Naive thymus-derived CD8-positive, alpha-beta T cell (primary cell): ENCODE measurements around the gene ENPP4. TPM values are rescaled to one million over a fixed set of nuclear protein-coding genes. Genes with fewer than 3 reads are reported as not detected.
A peak's percentile ranks its signal among the peaks of the same experiment; 100 is the strongest.
"Not testable (repeated sequence)": the region's sequence is repeated elsewhere in the genome, so short reads cannot be mapped to it uniquely, and the experiment has no call there.

Experiments used
- ATAC-seq, 2 donors: fragments of 150-1000 bp; cut with Tn5 transposase in 1 of 2; sonication (Bioruptor Pico), chemical (Tn5 transposase) in 1 of 2; 1 replicate in 1 of 2; 2 replicates in 1 of 2; pipeline ENCODE4 v1.10.0; 2021; ENCODE audit warnings: mild to moderate bottlenecking in 2 of 2, moderate library complexity in 2 of 2
- POLR2A ChIA-PET: fragments of 350-600 bp; sonication (Branson Sonifier 250); formaldehyde crosslinking; loops from one replicate; lab custom pipeline; 2021; ENCODE audit warnings: antibody characterized with exemption; lab: Charles Lee
- DNase-seq, 10 donors: peaks; one replicate each; pipeline versions ENCODE4 v3.0.0 to v3.0.0-alpha.2; 2020 to 2022
- H3K27ac Mint-ChIP-seq, 10 donors: one replicate each; pipeline ENCODE4 v1.8.0; 2020 to 2022; ENCODE audit warnings: mild to moderate bottlenecking in 10 of 10, mixed read lengths in 10 of 10, moderate library complexity in 4 of 10, inconsistent platforms in 1 of 10
- H3K27me3 Mint-ChIP-seq, 5 donors: one replicate each; pipeline ENCODE4 v1.8.0; 2021 to 2022; ENCODE audit warnings: mixed read lengths in 5 of 5
- H3K36me3 Mint-ChIP-seq, 3 donors: one replicate each; pipeline ENCODE4 v1.8.0; 2020 to 2022; ENCODE audit warnings: mixed read lengths in 3 of 3, mild to moderate bottlenecking in 2 of 3, inconsistent platforms in 1 of 3
- H3K4me1 Mint-ChIP-seq, 4 donors: one replicate each; pipeline ENCODE4 v1.8.0; 2021 to 2022; ENCODE audit warnings: mixed read lengths in 4 of 4
- H3K4me3 Mint-ChIP-seq, 10 donors: one replicate each; pipeline ENCODE4 v1.8.0; 2020 to 2022; ENCODE audit warnings: mild to moderate bottlenecking in 10 of 10, mixed read lengths in 10 of 10, moderate library complexity in 6 of 10, inconsistent platforms in 1 of 10
- H3K9me3 Mint-ChIP-seq, 9 donors: one replicate each; pipeline ENCODE4 v1.8.0; 2020 to 2022; ENCODE audit warnings: mixed read lengths in 9 of 9, mild to moderate bottlenecking in 3 of 9, inconsistent platforms in 1 of 9, moderate library complexity in 1 of 9
- polyA plus RNA-seq, 3 donors: library from polyadenylated mRNA; unstranded; fragments of 300-500 nt; fragmentation: Illumina TruSeq; gene quantifications; one replicate each; pipeline ENCODE4 v1.2.3, GENCODE V29; 2021
- total RNA-seq, 8 experiments: library from RNA in 2 of 8; stranded (reverse) in 2 of 8; gene quantifications; one replicate each; pipeline ENCODE4 v1.2.3 and lab custom pipeline; 2021 to 2026

The ENPP4 gene
- total and polyA plus RNA-seq, 5 experiments from 2014 or later, result 4.6 to 12.3 (median 7.8) TPM

GRCh38 chr6:46104209-46104608 lies 25.6 kb upstream of the ENPP4 start:
- Mint-ChIP-seq H3K36me3 (peaks cover 16 to 32% (median 24%) of the 10 kb centered on the region in 3 donors), H3K9me3 (peaks cover 0 to 25% (median 5%) of the 10 kb centered on the region in 9 donors), H3K27me3 (no peaks in the 10 kb centered on the region), H3K27ac (peak overlapping the region in 3 of 10 donors; percentile 3 to 49 (median 12)), H3K4me1 (peaks cover 2 to 23% (median 14%) of the 10 kb centered on the region in 4 donors), H3K4me3 (no peak overlapping the region)
- POLR2A ChIA-PET, result no interaction called here
- ATAC-seq (no peak), DNase-seq (no peak)

- POLR2A ChIA-PET, result no interaction called here
- no peak for DNase-seq
- H3K36me3 Mint-ChIP-seq, result peaks cover 21 to 35% (median 21%) of the 10 kb centered on the region in 3 donors
- H3K27ac Mint-ChIP-seq, result peak overlapping the region in 2 of 10 donors; percentile 21 to 69
- no peak overlapping the region for H3K4me3 Mint-ChIP-seq
- ATAC-seq, result no peak
- H3K9me3 Mint-ChIP-seq, result peaks cover 0 to 34% (median 9%) of the 10 kb centered on the region in 9 donors
- no peaks in the 10 kb centered on the region for H3K27me3 Mint-ChIP-seq
- H3K4me1 Mint-ChIP-seq, result peaks cover 2 to 23% (median 14%) of the 10 kb centered on the region in 4 donors
Measured at GRCh38 chr6:46105568-46105967, 24.2 kb upstream of the ENPP4 start.

- peaks cover 2 to 21% (median 7%) of the 10 kb centered on the region in 4 donors for H3K4me1 Mint-ChIP-seq
- H3K27me3 Mint-ChIP-seq, result no peaks in the 10 kb centered on the region
- H3K9me3 Mint-ChIP-seq, result peaks cover 3 to 37% (median 17%) of the 10 kb centered on the region in 9 donors
- no peak overlapping the region for H3K4me3 Mint-ChIP-seq
- ATAC-seq (no peak), DNase-seq (no peak)
- POLR2A ChIA-PET, result no interaction called here
- H3K36me3 Mint-ChIP-seq, result peaks cover 16 to 48% (median 33%) of the 10 kb centered on the region in 3 donors
- H3K27ac Mint-ChIP-seq, result peak overlapping the region in 1 of 10 donors; percentile 30
Measured at GRCh38 chr6:46113370-46113769, 16.4 kb upstream of the ENPP4 start.

- H3K36me3 Mint-ChIP-seq, result peaks cover 19 to 52% (median 28%) of the 10 kb centered on the region in 3 donors
Measured at GRCh38 chr6:46115634-46116033, 14.2 kb upstream of the ENPP4 start.

GRCh38 chr6:46116289-46116688 lies 13.5 kb upstream of the ENPP4 start:
- DNase-seq (no peak), ATAC-seq (no peak)
- POLR2A ChIA-PET, result interaction anchor here (2.3 kb wide), 1 partner anchor 13 kb away, joined by 9 read pairs; the partner anchor contains the start of gene ENPP4
- peaks cover 18 to 50% (median 24%) of the 10 kb centered on the region in 3 donors for H3K36me3 Mint-ChIP-seq
- no peaks in the 10 kb centered on the region for H3K27me3 Mint-ChIP-seq
- peaks cover 14 to 44% (median 27%) of the 10 kb centered on the region in 4 donors for H3K4me1 Mint-ChIP-seq
- no peak overlapping the region for H3K27ac Mint-ChIP-seq
- H3K9me3 Mint-ChIP-seq, result peaks cover 0 to 21% (median 3%) of the 10 kb centered on the region in 9 donors
- H3K4me3 Mint-ChIP-seq, result no peak overlapping the region

More at GRCh38 chr6:46115634-46116033, 14.2 kb upstream of the ENPP4 start:
- Mint-ChIP-seq H3K27me3 (no peaks in the 10 kb centered on the region), H3K27ac (no peak overlapping the region), H3K9me3 (peaks cover 0 to 25% (median 5%) of the 10 kb centered on the region in 9 donors), H3K4me1 (peaks cover 13 to 40% (median 24%) of the 10 kb centered on the region in 4 donors), H3K4me3 (no peak overlapping the region)
- POLR2A ChIA-PET, result interaction anchor here (2.3 kb wide), 1 partner anchor 14 kb away, joined by 9 read pairs; the partner anchor contains the start of gene ENPP4
- ATAC-seq, result no peak
- no peak for DNase-seq

- peak overlapping the region in 1 of 10 donors; percentile 65 for H3K27ac Mint-ChIP-seq
- H3K4me1 Mint-ChIP-seq, result peaks cover 11 to 60% (median 35%) of the 10 kb centered on the region in 4 donors
- no peaks in the 10 kb centered on the region for H3K27me3 Mint-ChIP-seq
- DNase-seq, result no peak
- peaks cover 22 to 49% (median 22%) of the 10 kb centered on the region in 3 donors for H3K36me3 Mint-ChIP-seq
- POLR2A ChIA-PET, result interaction anchor here (2.3 kb wide), 1 partner anchor 11 kb away, joined by 9 read pairs; the partner anchor contains the start of gene ENPP4
- no peak for ATAC-seq
- H3K9me3 Mint-ChIP-seq, result peaks cover 0 to 22% (median 9%) of the 10 kb centered on the region in 9 donors
- H3K4me3 Mint-ChIP-seq, result no peak overlapping the region
Measured at GRCh38 chr6:46118157-46118556, 11.6 kb upstream of the ENPP4 start.

GRCh38 chr6:46118836-46119235 lies 11.0 kb upstream of the ENPP4 start:
- POLR2A ChIA-PET, result interaction anchor here (0.9 kb wide), 1 partner anchor 9 kb away, joined by 3 read pairs; no protein-coding TSS in a partner anchor
- Mint-ChIP-seq H3K9me3 (peaks cover 0 to 22% (median 9%) of the 10 kb centered on the region in 9 donors), H3K27me3 (no peaks in the 10 kb centered on the region), H3K27ac (peak overlapping the region in 1 of 10 donors; percentile 27), H3K4me1 (peaks cover 10 to 60% (median 35%) of the 10 kb centered on the region in 4 donors), H3K36me3 (peaks cover 20 to 47% (median 21%) of the 10 kb centered on the region in 3 donors), H3K4me3 (peak overlapping the region in 4 of 10 donors; percentile 3 to 35 (median 19))
- DNase-seq, result no peak
- ATAC-seq, result no peak

GRCh38 chr6:46119679-46120078 lies 10.1 kb upstream of the ENPP4 start:
- H3K27me3 Mint-ChIP-seq, ATAC-seq: not testable (repeated sequence)
- peak in 2 of 10 donors; percentile 7 to 13 for DNase-seq
- Mint-ChIP-seq H3K4me1 (peaks cover 12 to 53% (median 35%) of the 10 kb centered on the region in 4 donors), H3K36me3 (peaks cover 20 to 46% (median 21%) of the 10 kb centered on the region in 3 donors), H3K9me3 (peaks cover 0 to 22% (median 9%) of the 10 kb centered on the region in 9 donors), H3K4me3 (peak overlapping the region in 5 of 10 donors; percentile 31 to 48 (median 38)), H3K27ac (peak overlapping the region in 1 of 10 donors; percentile 75)
- POLR2A ChIA-PET, result interaction anchor here (0.9 kb wide), 2 partner anchors 9 kb away, joined by 3 read pairs; no protein-coding TSS in a partner anchor

GRCh38 chr6:46128476-46128875 lies 1.3 kb upstream of the ENPP4 start:
- Mint-ChIP-seq H3K4me1 (peaks cover 16 to 45% (median 38%) of the 10 kb centered on the region in 4 donors), H3K4me3 (peak overlapping the region; percentile 95 to 100 (median 98)), H3K27ac (peak overlapping the region in 7 of 10 donors; percentile 56 to 98 (median 73)), H3K9me3 (no peaks in the 10 kb centered on the region), H3K27me3 (no peaks in the 10 kb centered on the region), H3K36me3 (peaks cover 0 to 1% (median 0%) of the 10 kb centered on the region in 3 donors)
- ATAC-seq (no peak), DNase-seq (no peak)
- POLR2A ChIA-PET, result interaction anchor here (1.1 to 2.9 kb wide), 3 partner anchors 9 to 38 kb away, joined by 3 to 9 read pairs (median 7); no protein-coding TSS in a partner anchor

GRCh38 chr6:46129291-46129628 lies 529 bp upstream of the ENPP4 start:
- H3K4me1 Mint-ChIP-seq, result peaks cover 20 to 53% (median 46%) of the 10 kb centered on the region in 4 donors
- POLR2A ChIA-PET, result interaction anchor here (0.5 to 2.9 kb wide), 9 partner anchors 9 to 751 kb away, joined by 3 to 9 read pairs (median 4); partner anchors contain the start of genes ENPP5 and SUPT3H

GRCh38 chr6:46130666-46131065 lies 877 bp downstream of the ENPP4 start:
- H3K4me1 Mint-ChIP-seq, result peaks cover 23 to 61% (median 52%) of the 10 kb centered on the region in 4 donors
- no peak for ATAC-seq
- H3K27me3 Mint-ChIP-seq, result no peaks in the 10 kb centered on the region
- peak overlapping the region; percentile 95 to 100 (median 98) for H3K4me3 Mint-ChIP-seq
- peak overlapping the region in 6 of 10 donors; percentile 4 to 95 (median 93) for H3K27ac Mint-ChIP-seq
- no peaks in the 10 kb centered on the region for H3K36me3 Mint-ChIP-seq
- no peaks in the 10 kb centered on the region for H3K9me3 Mint-ChIP-seq
- no peak for DNase-seq
- POLR2A ChIA-PET, result interaction anchor here (0.5 to 2.9 kb wide), 3 partner anchors 14 to 94 kb away, joined by 3 to 9 read pairs (median 3); no protein-coding TSS in a partner anchor

More at GRCh38 chr6:46129291-46129628, 529 bp upstream of the ENPP4 start:
- H3K4me3 Mint-ChIP-seq, result peak overlapping the region; percentile 95 to 100 (median 98)
- peak overlapping the region; percentile 91 to 98 (median 94) for H3K27ac Mint-ChIP-seq
- H3K9me3 Mint-ChIP-seq, result no peaks in the 10 kb centered on the region
- no peaks in the 10 kb centered on the region for H3K36me3 Mint-ChIP-seq
- peak; percentile 33 to 35 for ATAC-seq
- DNase-seq, result peak in 2 of 10 donors; percentile 0 to 62
- no peaks in the 10 kb centered on the region for H3K27me3 Mint-ChIP-seq

- POLR2A ChIA-PET, H3K9me3 Mint-ChIP-seq, ATAC-seq, H3K27me3 Mint-ChIP-seq, DNase-seq, H3K36me3 Mint-ChIP-seq: not testable (repeated sequence)
- H3K4me3 Mint-ChIP-seq, result peak overlapping the region in 3 of 10 donors; percentile 8 to 100 (median 42)
- H3K4me1 Mint-ChIP-seq, result peaks cover 24 to 65% (median 54%) of the 10 kb centered on the region in 4 donors
- H3K27ac Mint-ChIP-seq, result peak overlapping the region in 1 of 10 donors; percentile 55
Measured at GRCh38 chr6:46131291-46131690, 1.5 kb downstream of the ENPP4 start.
